Endometrial microvascular endothelial cells (primary cell): Measurements from ENCODE around the gene VANGL2. TPM values are rescaled to one million over a fixed set of nuclear protein-coding genes. Genes with fewer than 3 reads are reported as not detected.

Source experiments
- in situ Hi-C: cut with HindIII; loops from 2 replicates; pipeline ENCODE4 v1.10.0; 2017; ENCODE audit warnings: low sequenced_read_pairs, low pct_unique_long_range_greater_than_20kb; ENCODE audit errors: inconsistent ontology term
- total RNA-seq: library from RNA; depleted of rRNA; stranded (reverse); fragments of >200 nt; gene quantifications from one replicate; pipeline ENCODE4 v1.2.3, GENCODE V29; 2015; ENCODE audit errors: inconsistent ontology term

Gene VANGL2
- total RNA-seq: not detected

GRCh38 chr1:160400223-160400645, at the start of gene VANGL2:
VANGL2 (plus strand) TSS chr1:160400564; CDS start chr1:160415838, 15,274 bp downstream.
- in situ Hi-C loops: no loop called here

- in situ Hi-C loops: no loop called here
Measured at GRCh38 chr1:160351629-160352028, 48.7 kb upstream of the VANGL2 start.

- in situ Hi-C loops: no loop called here
Measured at GRCh38 chr1:160352555-160352954, 47.8 kb upstream of the VANGL2 start.

DNA sequence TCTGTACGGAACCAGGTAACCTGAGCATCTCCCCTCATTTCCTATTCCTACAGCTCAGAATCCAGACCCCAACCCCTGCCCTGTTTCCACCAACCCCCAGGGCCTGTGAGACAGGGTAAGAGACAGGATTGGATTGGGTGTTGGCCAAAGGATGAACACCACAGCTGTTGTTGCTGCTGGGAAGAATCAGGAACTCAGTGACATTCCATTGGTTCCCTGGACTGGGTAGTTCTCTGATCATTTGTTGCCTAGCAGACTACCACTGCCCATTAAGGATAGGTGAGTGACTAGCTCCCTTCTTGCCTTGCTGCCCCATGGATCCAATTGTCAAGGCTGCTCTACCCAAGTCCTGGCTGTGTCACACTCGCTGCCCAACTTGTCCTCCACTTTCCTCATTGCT, 47.1 kb upstream of the VANGL2 start:
- in situ Hi-C loops: no loop called here

GRCh38 chr1:160354388-160354985, 45.9 kb upstream of the VANGL2 start:
- in situ Hi-C loops: no loop called here

DNA sequence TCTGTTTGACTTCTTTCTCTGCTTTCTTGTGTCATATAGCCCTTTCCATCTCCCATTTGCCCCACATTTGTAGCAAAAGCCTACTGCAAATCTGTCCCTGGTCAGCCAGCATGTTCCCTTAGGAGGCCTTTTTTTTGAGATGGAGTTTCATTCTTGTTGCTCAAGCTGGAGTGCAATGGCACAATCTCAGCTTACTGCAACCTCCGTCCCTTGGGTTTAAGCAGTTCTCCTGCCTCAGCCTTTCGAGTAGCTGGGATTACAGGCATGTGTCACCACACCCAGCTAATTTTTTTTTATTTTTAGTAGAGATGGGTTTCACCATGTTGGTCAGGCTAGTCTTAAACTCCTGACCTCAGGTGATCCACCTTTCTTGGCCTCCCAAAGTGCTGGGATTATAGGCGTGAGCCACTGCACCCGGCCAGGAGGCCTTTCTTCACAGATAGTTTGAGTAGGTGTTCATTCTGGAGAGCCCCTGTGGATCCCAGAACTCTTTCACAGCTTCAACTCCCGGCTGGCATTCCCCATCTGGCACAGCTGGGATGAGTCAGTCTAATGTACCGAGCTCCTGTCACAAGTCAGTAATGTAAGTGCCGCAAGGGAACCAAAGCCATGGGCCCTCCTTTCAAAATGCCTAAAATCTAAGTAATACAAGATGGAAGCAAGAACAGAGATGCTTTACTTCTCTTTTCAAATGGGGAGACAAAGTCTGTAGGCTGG, 42.9 kb upstream of the VANGL2 start:
- in situ Hi-C loops: no loop called here

DNA sequence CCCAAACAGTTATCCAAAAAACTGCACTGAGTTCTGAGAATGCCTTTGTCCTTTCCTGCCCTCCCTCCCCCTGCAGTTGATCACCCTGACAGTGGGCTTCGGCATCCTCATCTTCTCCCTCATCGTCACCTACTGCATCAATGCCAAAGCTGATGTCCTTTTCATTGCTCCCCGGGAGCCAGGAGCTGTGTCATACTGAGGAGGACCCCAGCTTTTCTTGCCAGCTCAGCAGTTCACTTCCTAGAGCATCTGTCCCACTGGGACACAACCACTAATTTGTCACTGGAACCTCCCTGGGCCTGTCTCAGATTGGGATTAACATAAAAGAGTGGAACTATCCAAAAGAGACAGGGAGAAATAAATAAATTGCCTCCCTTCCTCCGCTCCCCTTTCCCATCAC, 42.3 kb upstream of the VANGL2 start:
- in situ Hi-C loops: no loop called here

- in situ Hi-C loops: no loop called here
Measured at GRCh38 chr1:160359559-160360226, 40.7 kb upstream of the VANGL2 start.

GRCh38 chr1:160360227-160360695, 40.1 kb upstream of the VANGL2 start:
- in situ Hi-C loops: no loop called here

- in situ Hi-C loops: no loop called here
Measured at GRCh38 chr1:160361199-160361598, 39.2 kb upstream of the VANGL2 start.

DNA sequence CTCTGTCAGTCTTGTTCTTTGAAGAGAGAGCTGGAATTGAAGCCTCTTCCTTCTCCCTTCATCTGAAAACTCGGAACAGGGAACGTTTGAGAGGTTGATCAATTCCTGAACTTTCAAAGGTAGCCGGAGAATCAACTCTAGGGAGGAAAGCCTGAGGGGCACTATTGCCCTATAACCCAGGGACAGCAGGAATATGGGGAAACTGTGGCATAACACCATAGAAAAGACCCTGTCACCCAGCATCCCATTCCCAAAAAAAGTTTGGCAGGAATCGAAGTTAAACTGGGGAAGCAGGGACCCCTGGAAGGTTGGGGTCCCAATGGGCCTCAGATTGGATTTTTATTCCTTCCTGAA, 38.6 kb upstream of the VANGL2 start:
- in situ Hi-C loops: no loop called here

- in situ Hi-C loops: no loop called here
Measured at GRCh38 chr1:160362168-160362957, 38.0 kb upstream of the VANGL2 start.

- in situ Hi-C loops: no loop called here
Measured at GRCh38 chr1:160363010-160363409, 37.4 kb upstream of the VANGL2 start.

- in situ Hi-C loops: no loop called here
Measured at GRCh38 chr1:160363951-160364735, 36.2 kb upstream of the VANGL2 start.

GRCh38 chr1:160365325-160365724, 35.0 kb upstream of the VANGL2 start:
- in situ Hi-C loops: no loop called here

GRCh38 chr1:160366731-160367515, 33.4 kb upstream of the VANGL2 start, which contains the start of gene NHLH1:
NHLH1 (plus strand) TSS chr1:160367071; CDS start chr1:160370732, 3,661 bp downstream.
- in situ Hi-C loops: no loop called here

- in situ Hi-C loops: no loop called here
Measured at GRCh38 chr1:160367516-160367900, 32.9 kb upstream of the VANGL2 start.
